HG03432 (cell line): ENCODE measurements around the gene MILR1.
"Not testable (repeated sequence)": the region's sequence is repeated elsewhere in the genome, so short reads cannot be mapped to it uniquely, and the experiment has no call there.

ENCODE experiments used
- ATAC-seq: cut with Tn5 transposase; IDR thresholded peaks from one replicate; pipeline ENCODE4 v1.9.1; 2021; ENCODE audit warnings: mild to moderate bottlenecking, moderate library complexity; ENCODE audit not compliant: unreplicated experiment

Gene MILR1

DNA sequence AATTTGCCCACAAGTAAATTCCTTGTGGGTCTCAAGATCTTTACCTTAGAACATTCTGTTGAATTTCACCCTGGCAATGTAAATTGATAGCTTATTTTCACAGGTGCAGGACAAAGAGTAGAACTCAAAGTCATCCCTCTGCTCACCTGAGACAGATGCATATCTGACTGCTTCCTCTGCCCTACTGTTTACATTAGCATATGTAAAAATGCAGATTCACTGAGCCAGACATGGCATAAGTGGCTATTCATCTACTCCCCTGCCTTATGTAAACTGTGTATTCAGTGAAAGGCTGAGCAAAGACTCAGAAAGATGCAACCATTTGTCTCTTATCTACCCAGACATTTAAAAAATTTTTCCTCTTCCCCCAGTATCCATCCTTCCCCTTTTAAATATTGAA, 22.3 kb upstream of the MILR1 start:
- ATAC-seq, result no peak

GRCh38 chr17:64428406-64428805, 20.5 kb upstream of the MILR1 start:
- ATAC-seq, result no peak

GRCh38 chr17:64430036-64430435, 18.9 kb upstream of the MILR1 start:
- ATAC-seq, result not testable (repeated sequence)

- no peak for ATAC-seq
Observed at GRCh38 chr17:64431534-64431933, 17.4 kb upstream of the MILR1 start.

- no peak for ATAC-seq
Observed at GRCh38 chr17:64437944-64438525, 10.9 kb upstream of the MILR1 start.

DNA sequence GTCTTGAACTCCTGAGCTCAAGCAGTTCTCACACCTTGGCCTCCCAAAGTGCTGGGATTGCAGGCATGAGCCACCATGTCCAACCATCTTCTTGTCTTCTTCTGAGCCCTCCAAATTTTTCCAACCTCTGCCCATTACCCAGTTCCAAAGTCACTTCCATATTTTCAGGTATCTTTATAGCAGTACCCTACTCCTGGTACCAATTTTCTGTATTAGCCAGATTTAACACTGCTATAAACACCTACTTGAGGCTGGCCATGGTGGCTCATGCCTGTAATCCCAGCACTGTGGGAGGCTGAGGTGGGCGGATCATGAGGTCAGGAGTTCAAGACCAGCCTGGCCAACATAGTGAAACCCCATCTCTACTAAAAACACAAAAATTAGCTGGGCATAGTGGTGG, 9.4 kb upstream of the MILR1 start:
- not testable (repeated sequence) for ATAC-seq

GRCh38 chr17:64439956-64440355, 9.0 kb upstream of the MILR1 start:
- no peak for ATAC-seq

GRCh38 chr17:64441772-64442540, 7.0 kb upstream of the MILR1 start:
- no peak for ATAC-seq

- no peak for ATAC-seq
Observed at GRCh38 chr17:64442541-64442971, 6.4 kb upstream of the MILR1 start.

GRCh38 chr17:64443086-64443760, 5.7 kb upstream of the MILR1 start:
- ATAC-seq, result no peak

GRCh38 chr17:64447526-64447925, 1.4 kb upstream of the MILR1 start:
- ATAC-seq, result no peak

DNA sequence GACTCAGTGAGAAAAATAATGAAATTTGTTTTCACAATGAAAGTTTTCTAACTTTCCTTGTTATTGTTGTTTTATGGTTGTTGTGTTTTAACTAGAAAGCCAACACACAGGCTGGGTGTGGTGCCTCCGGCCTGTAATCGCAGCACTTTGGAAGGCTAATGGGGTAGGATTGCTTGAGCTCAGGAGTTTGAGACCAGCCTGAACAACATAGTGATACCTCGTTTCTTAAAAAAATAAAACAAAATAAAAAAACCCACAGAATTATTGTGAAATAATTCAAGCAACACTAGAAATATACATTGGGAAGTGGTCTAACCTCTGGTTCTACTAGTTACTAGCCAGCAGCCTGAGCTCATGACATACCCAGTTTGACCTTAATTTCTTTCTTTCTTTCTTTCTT, 630 bp downstream of the MILR1 start:
- no peak for ATAC-seq

DNA sequence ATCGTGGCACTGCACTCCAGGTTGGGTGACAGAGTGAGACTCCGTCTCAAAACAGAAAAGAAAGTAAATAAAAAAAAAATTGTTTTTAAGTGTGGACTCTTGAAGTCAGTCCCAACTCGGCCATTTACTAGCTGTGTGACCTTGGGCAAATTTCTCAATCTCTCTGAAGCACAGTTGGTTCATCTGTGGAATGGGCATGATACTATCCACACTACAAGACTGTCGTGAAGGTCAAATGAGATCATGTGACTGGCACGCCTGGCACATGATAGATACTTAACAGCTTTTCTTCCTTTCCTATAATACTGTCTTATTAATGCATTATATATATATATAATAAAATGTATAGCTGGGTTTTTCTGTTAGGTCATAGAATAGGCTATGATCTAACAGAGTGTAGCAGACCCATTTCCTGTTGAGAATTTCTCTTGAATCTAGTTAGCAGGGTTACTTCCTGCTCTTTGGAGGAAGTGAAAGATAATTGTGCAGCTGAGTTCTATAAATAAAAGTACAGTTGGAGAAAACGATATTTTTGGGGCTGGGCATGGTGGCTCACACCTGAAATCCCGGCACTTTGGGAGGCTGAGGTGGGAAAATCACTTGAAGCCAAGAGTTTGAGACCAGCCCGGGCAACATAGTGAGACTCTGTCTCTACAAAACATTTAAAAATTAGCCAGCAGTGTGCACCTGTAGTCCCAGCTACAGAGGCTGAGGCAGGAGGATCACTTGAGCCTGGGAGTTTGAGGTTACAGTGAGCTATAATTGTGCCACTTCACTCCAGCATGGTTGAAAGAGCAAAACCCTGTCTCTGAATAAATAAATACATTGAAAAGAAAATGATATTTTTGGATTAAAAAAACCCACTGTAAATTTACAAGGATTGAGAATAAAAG, 7.3 kb downstream of the MILR1 start:
- ATAC-seq, result no peak

GRCh38 chr17:64457156-64457555, 8.2 kb downstream of the MILR1 start:
- ATAC-seq, result no peak

DNA sequence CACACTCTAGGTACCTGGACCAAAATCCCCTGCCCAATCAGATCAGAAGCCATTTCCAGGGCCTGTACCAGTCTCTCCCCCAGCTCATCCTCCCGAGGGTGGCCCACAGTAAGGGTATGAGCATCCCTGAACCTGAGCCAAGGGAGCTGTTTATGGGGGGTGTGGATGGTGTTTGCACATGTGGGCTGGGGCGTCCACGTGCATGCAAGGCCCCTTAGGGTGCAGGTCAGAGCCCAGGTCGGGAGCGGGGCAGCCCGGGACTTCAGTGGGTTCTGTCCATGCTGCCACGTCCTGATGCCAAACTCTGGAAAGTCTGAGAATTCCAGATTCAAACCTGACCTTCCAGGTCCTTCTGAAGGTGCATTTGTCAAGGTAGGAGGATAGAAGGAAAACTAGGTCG, 9.8 kb downstream of the MILR1 start:
- no peak for ATAC-seq

GRCh38 chr17:64459284-64459747, 10.4 kb downstream of the MILR1 start:
- no peak for ATAC-seq

DNA sequence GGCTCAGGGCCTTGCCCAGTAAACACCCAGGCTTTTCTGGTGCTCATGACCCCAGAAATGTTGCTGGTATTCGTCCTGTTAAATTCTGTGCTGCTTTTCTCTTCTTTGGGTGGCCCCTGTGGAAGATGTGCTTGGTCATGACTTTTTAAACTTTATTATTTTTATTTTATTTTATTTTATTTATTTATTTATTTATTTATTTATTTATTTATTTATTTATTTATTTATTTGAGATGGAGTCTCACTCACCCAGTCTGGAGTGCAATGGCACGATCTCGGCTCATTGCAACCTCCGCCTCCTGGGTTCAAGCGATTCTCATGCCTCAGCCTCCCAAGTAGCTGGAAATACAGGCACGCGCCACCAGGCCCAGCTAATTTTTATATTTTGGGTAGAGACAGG, 10.9 kb downstream of the MILR1 start:
- ATAC-seq, result not testable (repeated sequence)

DNA sequence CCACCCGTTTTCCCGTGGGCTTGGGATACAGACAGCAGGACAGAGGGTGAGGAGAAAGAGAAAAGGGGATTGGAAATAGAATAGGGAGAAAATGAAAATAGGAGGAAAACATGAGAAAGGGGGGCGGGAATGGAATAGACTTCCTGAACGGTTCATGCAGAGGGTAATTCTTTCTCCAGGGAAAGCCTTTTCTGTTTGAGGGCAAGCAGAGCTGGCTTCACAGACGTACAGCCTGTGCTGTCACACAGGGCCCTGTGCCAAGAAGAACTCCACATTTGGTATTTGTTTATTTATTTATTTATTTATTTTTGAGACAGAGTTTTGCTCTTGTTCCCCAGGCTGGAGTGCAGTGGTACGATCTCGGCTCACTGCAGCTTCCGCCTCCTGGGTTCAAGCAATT, 12.0 kb downstream of the MILR1 start:
- ATAC-seq, result no peak

DNA sequence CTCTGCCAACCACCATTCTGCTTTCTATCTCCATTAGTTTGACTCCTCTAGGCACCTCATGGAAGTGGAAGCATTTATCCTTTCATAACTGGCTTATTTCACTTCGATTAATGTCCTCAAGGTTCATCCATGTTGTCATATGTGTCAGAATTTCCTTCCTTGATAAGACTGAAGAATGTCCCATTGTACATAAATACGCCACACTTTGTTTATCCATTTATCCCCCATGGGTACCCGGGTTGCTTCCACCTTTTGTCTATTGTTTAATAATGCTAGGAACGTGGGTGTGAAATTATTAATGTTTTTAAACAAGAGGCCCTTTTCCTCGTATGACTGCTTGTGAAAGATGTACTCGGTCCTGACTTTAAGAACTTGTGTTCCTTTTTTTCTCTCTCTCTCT, 12.9 kb downstream of the MILR1 start:
- no peak for ATAC-seq

DNA sequence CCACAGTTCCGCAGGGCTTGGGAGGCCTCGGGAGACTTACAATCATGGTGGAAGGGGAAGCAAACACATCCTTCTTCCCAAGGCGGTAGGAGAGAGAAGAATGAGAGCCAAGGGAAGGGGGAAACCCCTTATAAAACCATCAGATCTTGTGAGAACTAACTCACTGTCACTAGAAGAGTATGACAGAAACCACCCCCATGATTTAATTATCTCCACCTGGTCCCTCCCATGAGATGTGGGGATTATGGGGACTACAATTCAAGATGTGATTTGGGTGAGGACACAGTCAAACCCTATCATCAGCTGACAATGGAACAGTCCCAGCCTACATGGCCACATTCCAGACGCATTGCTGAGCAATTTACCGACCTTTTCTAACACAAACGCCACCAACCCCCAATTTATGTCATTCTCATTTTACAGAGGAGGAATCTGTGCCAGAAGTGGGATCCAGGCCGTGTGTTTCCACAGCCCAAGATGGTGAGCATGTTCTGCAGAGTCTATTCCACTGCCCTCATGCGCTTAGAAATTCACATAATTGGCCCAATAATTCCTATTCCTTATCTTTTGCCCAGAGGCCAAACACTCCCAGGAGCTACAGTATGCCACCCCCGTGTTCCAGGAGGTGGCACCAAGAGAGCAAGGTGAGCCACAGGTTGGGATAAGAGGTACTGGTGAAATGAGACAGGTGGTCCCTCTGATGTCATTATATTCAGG, 17.3 kb downstream of the MILR1 start:
- ATAC-seq, result no peak
